ENCODE data around the gene HAUS8. TPM values are rescaled to one million over a fixed set of nuclear protein-coding genes. Genes with fewer than 3 reads are reported as not detected.
A peak's percentile ranks its signal among the peaks of the same experiment; 100 is the strongest.
"Not testable (repeated sequence)": the region's sequence is repeated elsewhere in the genome, so short reads cannot be mapped to it uniquely, and the experiment has no call there.

HAUS8 gene
- total and polyA plus RNA-seq, 2 donors (not counting 1 experiment from before 2014, with no cell fraction given) = 17.6 to 24.9 TPM

GRCh38 chr19:17097593-17098126 lies 22.4 kb upstream of the HAUS8 start:
- TF ChIP-seq CTCF (IDR thresholded peaks at IDR 0.05) (no peak), EZH2 (IDR thresholded peaks at IDR 0.05; ENCODE audit: borderline replicate concordance, insufficient read depth, low read depth, low read length, poor library complexity, severe bottlenecking) (no peak)
- ATAC-seq (ENCODE audit: low read depth) = no peak
- Histone ChIP-seq H3K4me2 (replicated peaks; ENCODE audit: low read depth, low read length, poor library complexity, severe bottlenecking) (no peak overlapping the region), H3K36me3 (replicated peaks in 1 of 2; ENCODE audit: control extremely low read depth in 1 of 2, control insufficient read depth in 1 of 2, extremely low read depth in 1 of 2, insufficient read depth in 2 of 2, low read length in 1 of 2) (peaks cover 3 to 25% of the 10 kb centered on the region in 2 experiments), H3K9ac (ENCODE audit: low read length) (no peak overlapping the region), H2AFZ (ENCODE audit: insufficient read depth, low read depth, low read length, poor library complexity, severe bottlenecking) (no peak overlapping the region), H3K27ac (ENCODE audit: low read length in 2 of 2) (no peak overlapping the region), H3K4me3 (ENCODE audit: control extremely low read depth in 1 of 5, extremely low read depth in 1 of 5, insufficient read depth in 1 of 5, low read depth in 2 of 5, low read length in 4 of 5) (no peak overlapping the region), H3K9me3 (ENCODE audit: control extremely low read depth in 1 of 3, control insufficient read depth in 2 of 3, insufficient read depth in 1 of 3, low read length in 2 of 3) (peaks cover 0 to 6% (median 0%) of the 10 kb centered on the region in 3 donors), H3K4me1 (ENCODE audit: control insufficient read depth in 2 of 2, insufficient read depth in 2 of 2, low read length in 2 of 2) (peaks cover 0 to 16% of the 10 kb centered on the region in 2 donors), H3K27me3 (replicated peaks in 1 of 4; ENCODE audit: control extremely low read depth in 1 of 4, control insufficient read depth in 3 of 4, insufficient read depth in 4 of 4, low read length in 3 of 4) (no peaks in the 10 kb centered on the region), H4K20me1 (ENCODE audit: control insufficient read depth, insufficient read depth, low read length, poor library complexity, severe bottlenecking) (peaks cover 92% of the 10 kb centered on the region), H3K79me2 (ENCODE audit: control insufficient read depth, insufficient read depth, low read length) (peaks cover 99% of the 10 kb centered on the region)
- peak overlapping the region; percentile 2 for H3K27ac Mint-ChIP-seq
- H3K9me3 Mint-ChIP-seq (ENCODE audit: insufficient read depth) = no peaks in the 10 kb centered on the region
- 90% methylated on average over 4 of the region's 8 CpGs for WGBS (ENCODE audit: insufficient coverage)
- peaks cover 39% of the 10 kb centered on the region for H3K4me1 Mint-ChIP-seq
- DNase-seq = no peak
- no peaks in the 10 kb centered on the region for H3K27me3 Mint-ChIP-seq
- intact Hi-C loops (cut with micrococcal nuclease) = no loop called here
- POLR2A ChIA-PET = interaction anchor here (0.6 to 0.7 kb wide), 2 partner anchors 8 to 18 kb away, joined by 3 to 5 read pairs; no protein-coding TSS in a partner anchor
- CTCF ChIA-PET = interaction anchor here (0.7 to 0.9 kb wide), 2 partner anchors 22 to 29 kb away, joined by 3 read pairs; partner anchors contain the start of gene MYO9B
- no peak overlapping the region for H3K4me3 Mint-ChIP-seq

- no peaks in the 10 kb centered on the region for H3K9me3 Mint-ChIP-seq (ENCODE audit: insufficient read depth)
- no peak overlapping the region for H3K4me3 ChIP-seq (ENCODE audit: control extremely low read depth in 1 of 5, extremely low read depth in 1 of 5, insufficient read depth in 1 of 5, low read depth in 2 of 5, low read length in 4 of 5)
- 97% methylated on average over 21 of the region's 23 CpGs for WGBS (ENCODE audit: insufficient coverage)
- H3K4me1 ChIP-seq (ENCODE audit: control insufficient read depth in 2 of 2, insufficient read depth in 2 of 2, low read length in 2 of 2) = peaks cover 22 to 25% of the 10 kb centered on the region in 2 donors
- peaks cover 2 to 11% of the 10 kb centered on the region in 2 experiments for H3K36me3 ChIP-seq (replicated peaks in 1 of 2; ENCODE audit: control extremely low read depth in 1 of 2, control insufficient read depth in 1 of 2, extremely low read depth in 1 of 2, insufficient read depth in 2 of 2, low read length in 1 of 2)
- peaks cover 45% of the 10 kb centered on the region for H3K4me1 Mint-ChIP-seq
- no peak overlapping the region for H3K4me2 ChIP-seq (replicated peaks; ENCODE audit: low read depth, low read length, poor library complexity, severe bottlenecking)
- no peak for TF ChIP-seq EZH2 (IDR thresholded peaks at IDR 0.05; ENCODE audit: borderline replicate concordance, insufficient read depth, low read depth, low read length, poor library complexity, severe bottlenecking)
- intact Hi-C loops (cut with micrococcal nuclease) = no loop called here
- H3K9ac ChIP-seq (ENCODE audit: low read length) = no peak overlapping the region
- peaks cover 0 to 5% (median 0%) of the 10 kb centered on the region in 3 donors for H3K9me3 ChIP-seq (ENCODE audit: control extremely low read depth in 1 of 3, control insufficient read depth in 2 of 3, insufficient read depth in 1 of 3, low read length in 2 of 3)
- ATAC-seq (ENCODE audit: low read depth) (no peak), DNase-seq (no peak)
- peaks cover 95% of the 10 kb centered on the region for H4K20me1 ChIP-seq (ENCODE audit: control insufficient read depth, insufficient read depth, low read length, poor library complexity, severe bottlenecking)
- no peak overlapping the region for H3K27ac ChIP-seq (ENCODE audit: low read length in 2 of 2)
- H3K27me3 ChIP-seq (replicated peaks in 1 of 4; ENCODE audit: control extremely low read depth in 1 of 4, control insufficient read depth in 3 of 4, insufficient read depth in 4 of 4, low read length in 3 of 4) = no peaks in the 10 kb centered on the region
- CTCF ChIA-PET = interaction anchor here (1.0 to 1.2 kb wide), 2 partner anchors 10 to 13 kb away, joined by 3 read pairs; no protein-coding TSS in a partner anchor
- no peak overlapping the region for H2AFZ ChIP-seq (ENCODE audit: insufficient read depth, low read depth, low read length, poor library complexity, severe bottlenecking)
- H3K27me3 Mint-ChIP-seq = no peaks in the 10 kb centered on the region
- no peak overlapping the region for H3K4me3 Mint-ChIP-seq
- H3K79me2 ChIP-seq (ENCODE audit: control insufficient read depth, insufficient read depth, low read length) = peaks cover 99% of the 10 kb centered on the region
- POLR2A ChIA-PET = interaction anchor here (0.6 kb wide), 1 partner anchor 76 kb away, joined by 7 read pairs; no protein-coding TSS in a partner anchor
- H3K27ac Mint-ChIP-seq = peak overlapping the region; percentile 20
Measured at GRCh38 chr19:17095141-17095919, 20.1 kb upstream of the HAUS8 start.

DNA sequence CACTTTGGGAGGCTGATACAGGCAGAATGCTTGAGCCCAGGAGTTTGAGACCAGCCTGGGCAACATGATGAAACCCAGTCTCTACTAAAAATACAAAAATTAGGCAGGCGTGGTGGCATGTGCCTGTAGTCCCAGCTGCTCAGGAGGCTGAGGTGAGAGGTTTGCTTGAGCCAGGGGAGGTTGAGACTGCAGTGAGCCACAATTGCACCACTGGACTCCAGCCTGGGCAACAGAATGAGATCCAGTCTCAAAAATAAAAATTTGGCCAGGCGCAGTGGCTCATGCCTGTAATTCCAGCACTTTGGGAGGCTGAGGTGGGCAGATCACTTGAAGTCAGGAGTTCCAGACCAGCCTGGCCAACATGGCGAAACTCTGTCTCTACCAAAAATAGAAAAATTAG lies 19.4 kb upstream of the HAUS8 start:
- H3K4me1 Mint-ChIP-seq = peaks cover 51% of the 10 kb centered on the region
- H3K4me2 ChIP-seq (replicated peaks; ENCODE audit: low read depth, low read length, poor library complexity, severe bottlenecking); H3K27me3 Mint-ChIP-seq; intact Hi-C loops (cut with micrococcal nuclease); H3K27ac Mint-ChIP-seq; H3K9me3 ChIP-seq (ENCODE audit: control extremely low read depth in 1 of 3, control insufficient read depth in 2 of 3, insufficient read depth in 1 of 3, low read length in 2 of 3); H3K9ac ChIP-seq (ENCODE audit: low read length); H3K4me3 ChIP-seq (ENCODE audit: control extremely low read depth in 1 of 5, extremely low read depth in 1 of 5, insufficient read depth in 1 of 5, low read depth in 2 of 5, low read length in 4 of 5); H3K9me3 Mint-ChIP-seq (ENCODE audit: insufficient read depth); H3K27ac ChIP-seq (ENCODE audit: low read length in 2 of 2); H3K27me3 ChIP-seq (replicated peaks in 1 of 4; ENCODE audit: control extremely low read depth in 1 of 4, control insufficient read depth in 3 of 4, insufficient read depth in 4 of 4, low read length in 3 of 4); ATAC-seq (ENCODE audit: low read depth); H2AFZ ChIP-seq (ENCODE audit: insufficient read depth, low read depth, low read length, poor library complexity, severe bottlenecking); H3K4me3 Mint-ChIP-seq; DNase-seq: not testable (repeated sequence)
- H4K20me1 ChIP-seq (ENCODE audit: control insufficient read depth, insufficient read depth, low read length, poor library complexity, severe bottlenecking) = peaks cover 95% of the 10 kb centered on the region
- ChIA-PET CTCF (interaction anchor here (1.2 kb wide), 1 partner anchor 11 kb away, joined by 3 read pairs; no protein-coding TSS in a partner anchor), POLR2A (interaction anchor here (0.6 kb wide), 1 partner anchor 76 kb away, joined by 7 read pairs; no protein-coding TSS in a partner anchor)
- H3K4me1 ChIP-seq (ENCODE audit: control insufficient read depth in 2 of 2, insufficient read depth in 2 of 2, low read length in 2 of 2) = peaks cover 28 to 31% of the 10 kb centered on the region in 2 donors
- peaks cover 99% of the 10 kb centered on the region for H3K79me2 ChIP-seq (ENCODE audit: control insufficient read depth, insufficient read depth, low read length)
- WGBS (ENCODE audit: insufficient coverage) = 100% methylated on average over 1 of the region's 3 CpGs
- peaks cover 2 to 11% of the 10 kb centered on the region in 2 experiments for H3K36me3 ChIP-seq (replicated peaks in 1 of 2; ENCODE audit: control extremely low read depth in 1 of 2, control insufficient read depth in 1 of 2, extremely low read depth in 1 of 2, insufficient read depth in 2 of 2, low read length in 1 of 2)
